Body of pancreas (tissue), 4 donors: ENCODE results near the gene MICAL2. TPM values are rescaled to one million over a fixed set of nuclear protein-coding genes. Genes with fewer than 3 reads are reported as not detected.

Experiments
- ATAC-seq: fragments of 150-250 bp; one replicate; pipeline ENCODE4 v1.9.1; 2016
- DNase-seq, 4 donors: peaks; one replicate each; pipeline ENCODE4 v3.0.0-alpha.2; 2019
- H3K27ac ChIP-seq, 4 donors: fragments of 200-600 bp; sonication (generic); 1 replicate in 3 of 4; 2 replicates in 1 of 4; pipeline versions ENCODE4 v1.5.1 to v1.6.1; 2016 to 2019; ENCODE audit warnings: mild to moderate bottlenecking in 1 of 4, mixed read lengths in 1 of 4, moderate library complexity in 1 of 4
- H3K27me3 ChIP-seq, 2 donors: fragments of 200-600 bp; sonication (generic); one replicate each; pipeline ENCODE4 v1.6.0; 2016; ENCODE audit warnings: mild to moderate bottlenecking in 1 of 2
- H3K36me3 ChIP-seq, 2 donors: fragments of 200-600 bp; sonication (generic); replicated peaks in 1 of 2; 2 replicates each; pipeline ENCODE4 v1.5.1; 2016; ENCODE audit warnings: low read depth in 2 of 2; ENCODE audit not compliant: insufficient read depth in 1 of 2
- H3K4me1 ChIP-seq: fragments of 200-600 bp; sonication (generic); one replicate; pipeline ENCODE4 v1.6.0; 2016
- H3K4me3 ChIP-seq, 2 donors: fragments of 200-600 bp; sonication (generic); 1 replicate in 1 of 2; 2 replicates in 1 of 2; pipeline ENCODE4 v1.5.1; 2016 to 2019
- H3K9me3 ChIP-seq, 3 donors: fragments of 200-600 bp; sonication (generic); 1 replicate in 2 of 3; 2 replicates in 1 of 3; pipeline ENCODE4 v1.5.1; 2016
- CTCF ChIP-seq, 7 experiments: fragments of 450-650 bp in 4 of 7; fragments of 200-600 bp in 3 of 7; sonication (generic) in 3 of 7; IDR thresholded peaks; one replicate each; pipeline ENCODE4 v1.5.1; 2016 to 2019; ENCODE audit warnings: antibody characterized with exemption in 7 of 7
- POLR2A ChIP-seq, 3 donors: fragments of 450-650 bp; IDR thresholded peaks; one replicate each; pipeline ENCODE4 v1.6.1; 2016; ENCODE audit warnings: antibody characterized with exemption in 3 of 3, mild to moderate bottlenecking in 2 of 3
- WGBS, 2 donors: methylation state at CpG; one replicate each; pipeline ENCODE4 v1.1.5; 2017; 5-methylcytosine and 5-hydroxymethylcytosine counted together
- intact Hi-C: fragments of 100-400 bp; cut with DNase I; formaldehyde crosslinking; loops from one replicate; pipeline ENCODE4 v1.15.1; 2023
- total RNA-seq, 2 donors: library from RNA; depleted of rRNA; stranded (reverse); fragments of >200 nt; gene quantifications; one replicate each; pipeline ENCODE4 v1.1.0, GENCODE V29; 2016

MICAL2 gene
- total RNA-seq, 2 donors from 2014 or later = 16.6 to 24.4 TPM

- Histone ChIP-seq H3K9me3 (no peaks in the 10 kb centered on the region), H3K36me3 (no peaks in the 10 kb centered on the region), H3K27ac (no peak overlapping the region), H3K4me3 (no peak overlapping the region), H3K27me3 (no peaks in the 10 kb centered on the region), H3K4me1 (peaks cover 18% of the 10 kb centered on the region)
- TF ChIP-seq CTCF (IDR thresholded peaks at IDR 0.05) = no peak
- TF ChIP-seq POLR2A (IDR thresholded peaks at IDR 0.05) = no peak
- intact Hi-C loops = no loop called here
- ATAC-seq (no peak), DNase-seq (no peak)
- 89 to 90% methylated on average over 7 of the region's 7 CpGs for WGBS, 2 donors
These were observed 101.9 kb downstream of the MICAL2 start for GRCh38 chr11:12212174-12212820.

- H3K36me3 ChIP-seq = no peaks in the 10 kb centered on the region
- WGBS, 2 donors = 82 to 91% methylated on average over 5 of the region's 5 CpGs
- ATAC-seq (no peak), DNase-seq (no peak)
- peaks cover 23% of the 10 kb centered on the region for H3K4me1 ChIP-seq
- no peak overlapping the region for H3K4me3 ChIP-seq
- intact Hi-C loops = no loop called here
- TF ChIP-seq CTCF (IDR thresholded peaks at IDR 0.05) (no peak), POLR2A (IDR thresholded peaks at IDR 0.05) (no peak)
- H3K27me3 ChIP-seq = no peaks in the 10 kb centered on the region
- H3K9me3 ChIP-seq = no peaks in the 10 kb centered on the region
- H3K27ac ChIP-seq = no peak overlapping the region
These were observed 102.4 kb downstream of the MICAL2 start for GRCh38 chr11:12212821-12213185.

GRCh38 chr11:12213883-12214282 lies 103.5 kb downstream of the MICAL2 start:
- Histone ChIP-seq H3K27ac (no peak overlapping the region), H3K4me3 (no peak overlapping the region), H3K4me1 (peaks cover 34% of the 10 kb centered on the region), H3K27me3 (no peaks in the 10 kb centered on the region), H3K36me3 (no peaks in the 10 kb centered on the region), H3K9me3 (no peaks in the 10 kb centered on the region)
- intact Hi-C loops = no loop called here
- TF ChIP-seq CTCF (IDR thresholded peaks at IDR 0.05) (no peak), POLR2A (IDR thresholded peaks at IDR 0.05) (no peak)
- 74 to 82% methylated on average over 5 of the region's 5 CpGs for WGBS, 2 donors
- DNase-seq = no peak
- ATAC-seq = no peak

DNA sequence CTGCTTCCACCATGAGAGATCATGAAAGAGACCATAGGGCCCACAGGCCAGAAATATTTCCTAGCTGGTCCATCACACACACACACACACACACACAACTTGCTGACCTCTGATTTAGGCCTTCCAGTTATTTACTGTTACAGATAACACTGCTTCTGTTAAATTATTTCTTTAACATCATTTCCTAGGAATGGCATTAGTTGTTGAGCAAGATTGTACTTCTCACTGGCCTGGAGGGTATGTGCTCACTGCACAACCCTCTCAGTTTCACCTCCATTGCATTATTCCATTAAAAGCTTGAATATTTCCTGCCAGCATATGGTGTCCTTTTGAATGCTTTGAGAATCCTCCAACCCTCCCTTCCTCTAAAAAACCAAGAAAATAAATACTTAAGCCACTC lies 104.4 kb downstream of the MICAL2 start:
- Histone ChIP-seq H3K27me3 (no peaks in the 10 kb centered on the region), H3K4me1 (peaks cover 43% of the 10 kb centered on the region), H3K36me3 (no peaks in the 10 kb centered on the region), H3K9me3 (no peaks in the 10 kb centered on the region), H3K27ac (peak overlapping the region in 2 of 4 donors; percentile 75), H3K4me3 (no peak overlapping the region)
- TF ChIP-seq POLR2A (IDR thresholded peaks at IDR 0.05) (no peak), CTCF (IDR thresholded peaks at IDR 0.05) (no peak)
- intact Hi-C loops = no loop called here
- DNase-seq (no peak), ATAC-seq (no peak)

GRCh38 chr11:12215181-12215593 lies 104.8 kb downstream of the MICAL2 start:
- ATAC-seq (no peak), DNase-seq (no peak)
- intact Hi-C loops = no loop called here
- Histone ChIP-seq H3K4me1 (peaks cover 47% of the 10 kb centered on the region), H3K4me3 (no peak overlapping the region), H3K9me3 (no peaks in the 10 kb centered on the region), H3K27ac (peak overlapping the region; percentile 73 to 78 (median 75)), H3K36me3 (no peaks in the 10 kb centered on the region), H3K27me3 (no peaks in the 10 kb centered on the region)
- TF ChIP-seq CTCF (IDR thresholded peaks at IDR 0.05) (no peak), POLR2A (IDR thresholded peaks at IDR 0.05) (no peak)
- WGBS, 2 donors = 55 to 74% methylated on average over 9 of the region's 9 CpGs
